GM12874 (cell line): Measurements from ENCODE around the gene TMEM117.

Source experiments
- TF ChIP-seq, protein P1 (sequence below): IDR thresholded peaks from 2 replicates; pipeline ENCODE4 v1.5.1; 2011; ENCODE audit warnings: low read depth, mild to moderate bottlenecking, control low read depth, low read length, moderate library complexity; ENCODE audit not compliant: insufficient read depth

TMEM117 gene

DNA sequence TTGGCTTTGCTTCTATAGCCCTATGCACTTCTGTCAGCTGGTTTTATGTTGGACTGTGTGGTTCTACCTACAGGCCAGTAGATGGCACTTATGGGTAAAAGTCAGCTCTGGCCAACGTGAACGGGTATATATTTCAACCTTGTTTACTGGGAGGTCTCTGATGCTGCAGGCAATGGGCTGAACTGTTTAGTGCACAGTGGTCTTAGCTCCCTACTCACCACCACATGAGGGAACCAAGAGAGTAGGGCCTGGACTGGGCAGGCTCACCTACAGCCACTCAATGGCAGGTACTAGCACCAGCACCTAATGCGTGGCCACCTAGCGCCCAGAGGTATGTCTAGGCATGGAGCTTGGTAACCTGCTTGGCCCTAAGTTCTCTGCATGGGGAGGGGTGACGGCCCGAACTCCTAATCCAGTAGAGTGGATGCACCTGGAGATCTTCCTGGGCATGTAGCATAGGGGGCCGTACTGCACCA is 481.8 kb downstream of the TMEM117 start:
- TF ChIP-seq, protein P1, sequence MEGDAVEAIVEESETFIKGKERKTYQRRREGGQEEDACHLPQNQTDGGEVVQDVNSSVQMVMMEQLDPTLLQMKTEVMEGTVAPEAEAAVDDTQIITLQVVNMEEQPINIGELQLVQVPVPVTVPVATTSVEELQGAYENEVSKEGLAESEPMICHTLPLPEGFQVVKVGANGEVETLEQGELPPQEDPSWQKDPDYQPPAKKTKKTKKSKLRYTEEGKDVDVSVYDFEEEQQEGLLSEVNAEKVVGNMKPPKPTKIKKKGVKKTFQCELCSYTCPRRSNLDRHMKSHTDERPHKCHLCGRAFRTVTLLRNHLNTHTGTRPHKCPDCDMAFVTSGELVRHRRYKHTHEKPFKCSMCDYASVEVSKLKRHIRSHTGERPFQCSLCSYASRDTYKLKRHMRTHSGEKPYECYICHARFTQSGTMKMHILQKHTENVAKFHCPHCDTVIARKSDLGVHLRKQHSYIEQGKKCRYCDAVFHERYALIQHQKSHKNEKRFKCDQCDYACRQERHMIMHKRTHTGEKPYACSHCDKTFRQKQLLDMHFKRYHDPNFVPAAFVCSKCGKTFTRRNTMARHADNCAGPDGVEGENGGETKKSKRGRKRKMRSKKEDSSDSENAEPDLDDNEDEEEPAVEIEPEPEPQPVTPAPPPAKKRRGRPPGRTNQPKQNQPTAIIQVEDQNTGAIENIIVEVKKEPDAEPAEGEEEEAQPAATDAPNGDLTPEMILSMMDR, result peak; percentile 50

DNA sequence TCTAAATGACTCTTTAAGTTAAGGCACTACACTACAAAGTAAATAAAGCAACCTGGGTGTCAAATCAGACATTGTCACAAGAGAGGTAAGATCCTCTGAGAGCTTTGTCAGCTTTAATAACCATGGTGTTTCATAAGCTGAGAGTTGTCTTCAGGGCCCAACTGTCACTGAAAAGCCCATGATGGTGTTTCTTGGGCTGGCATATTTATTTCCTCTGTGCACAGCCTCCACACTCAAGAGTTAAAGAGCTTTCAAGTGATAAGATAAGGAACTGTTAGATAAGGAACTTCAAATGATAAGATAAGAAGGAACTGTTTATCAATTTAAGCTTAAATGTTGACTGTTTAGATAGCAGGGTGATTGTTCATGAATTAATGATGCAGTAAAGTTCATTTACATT is 495.4 kb downstream of the TMEM117 start:
- TF ChIP-seq, protein P1, result no peak

DNA sequence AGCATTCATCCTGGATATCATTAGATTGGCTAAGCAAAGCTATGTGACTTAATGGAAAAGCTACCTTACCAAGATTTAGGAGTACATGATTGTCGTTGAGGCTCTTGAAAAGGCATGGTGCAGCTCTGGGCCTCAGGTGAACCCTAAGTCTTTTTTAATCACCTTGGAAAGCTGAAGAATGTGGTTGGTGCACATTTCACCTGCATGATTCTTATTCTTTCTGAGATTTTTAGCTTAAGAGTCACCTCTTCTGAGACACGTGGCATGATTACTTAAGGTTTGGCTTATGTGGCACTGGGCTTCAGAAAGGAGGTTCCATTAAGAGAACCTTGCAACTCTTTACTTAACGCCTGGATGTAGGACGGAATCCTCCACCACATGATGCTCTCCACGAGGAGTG is 498.5 kb downstream of the TMEM117 start:
- TF ChIP-seq, protein P1, result no peak

DNA sequence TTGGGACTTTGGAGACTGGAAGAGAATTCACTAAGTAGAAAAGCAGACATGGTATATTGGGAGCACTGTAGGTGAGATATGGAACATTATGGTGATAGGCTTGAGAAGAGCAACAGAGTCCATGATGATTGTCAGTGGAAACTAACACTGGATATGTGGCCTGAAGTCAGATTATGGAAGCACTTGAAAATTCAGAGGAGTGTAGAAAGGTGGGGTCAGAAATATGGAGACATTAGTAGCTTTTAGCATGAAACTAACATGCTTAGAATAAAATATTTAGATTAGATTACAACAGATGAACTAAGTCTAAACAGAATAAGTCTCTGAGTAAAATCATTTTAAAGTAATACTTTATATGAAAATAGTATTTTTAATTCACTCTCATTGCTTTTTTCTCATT is 499.1 kb downstream of the TMEM117 start:
- TF ChIP-seq, protein P1, result no peak

DNA sequence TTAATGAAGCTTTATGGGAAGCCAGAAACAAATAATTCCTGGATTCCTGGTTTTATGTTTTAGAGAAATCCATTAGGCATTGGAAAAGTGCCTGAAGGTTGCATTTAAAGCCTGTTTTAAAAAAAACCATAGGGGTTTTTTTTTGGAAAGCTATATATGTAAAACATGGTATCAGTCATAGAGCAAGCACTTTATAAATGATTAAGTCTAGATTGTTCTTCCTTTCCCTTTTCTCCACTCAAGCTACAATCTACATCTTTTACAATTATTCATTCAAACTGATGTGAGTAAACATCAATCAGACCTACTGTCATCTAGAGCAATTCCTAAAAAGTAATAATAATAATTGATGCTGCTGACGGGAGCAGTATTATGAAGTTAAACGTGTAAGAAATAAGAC is 500.7 kb downstream of the TMEM117 start:
- TF ChIP-seq, protein P1, result no peak

DNA sequence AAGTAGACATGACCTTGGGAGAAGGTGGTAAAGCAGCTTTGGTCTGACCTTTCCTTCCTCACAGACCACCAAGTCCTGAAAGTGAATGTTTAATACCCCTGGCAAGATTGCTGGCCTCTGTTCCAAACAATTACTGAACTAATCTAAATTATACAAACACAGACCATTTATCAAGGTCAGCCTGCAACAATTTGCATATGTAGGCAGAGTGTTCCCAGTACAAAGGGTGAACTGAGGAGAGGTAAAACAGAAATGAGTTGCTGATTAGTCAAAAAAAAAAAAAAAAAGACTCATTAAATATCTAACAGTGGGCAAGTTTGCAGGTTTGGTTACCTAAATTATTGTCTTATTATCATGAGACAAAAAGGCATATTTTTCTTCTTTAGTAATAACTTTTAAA is 506.5 kb downstream of the TMEM117 start:
- TF ChIP-seq, protein P1, result no peak

DNA sequence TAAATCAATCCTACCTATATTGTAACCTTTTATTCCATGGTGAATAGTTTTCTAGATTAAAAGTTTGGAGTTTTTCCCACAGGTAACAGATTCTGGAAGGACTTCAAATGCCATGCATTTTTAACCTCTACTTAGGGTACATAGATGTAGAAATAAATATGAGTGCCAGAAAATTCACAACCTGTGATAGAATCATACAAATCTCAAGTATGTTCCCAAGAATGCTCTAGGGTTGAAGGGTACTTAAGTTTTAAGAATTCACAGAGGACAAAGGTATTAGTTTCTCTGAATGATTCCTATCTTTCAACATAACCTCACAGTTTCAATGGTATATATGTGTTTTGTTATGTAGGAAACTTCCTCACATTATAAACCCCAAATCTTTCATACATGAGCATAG is 511.3 kb downstream of the TMEM117 start:
- TF ChIP-seq, protein P1, result no peak
